Neural cell (in vitro differentiated cells): ENCODE measurements around the gene PATL1. TPM values are rescaled to one million over a fixed set of nuclear protein-coding genes. Genes with fewer than 3 reads are reported as not detected.

Source experiments
- H2AFZ ChIP-seq: fragments of 200-600, 300-800 bp; sonication (generic), shearing (Covaris generic); 2 replicates; pipeline ENCODE4 v1.6.0; 2014; ENCODE audit warnings: low read depth, mild to moderate bottlenecking, antibody characterized with exemption, low read length, moderate library complexity
- H3F3A ChIP-seq: fragments of 200-600 bp; shearing (Covaris generic); 2 replicates; pipeline ENCODE4 v1.6.1; 2016; ENCODE audit warnings: mild to moderate bottlenecking, moderate library complexity, mixed read lengths, antibody characterized with exemption, low read length; ENCODE audit not compliant: insufficient read depth, poor library complexity, severe bottlenecking
- H3K27ac ChIP-seq: fragments of 200-600, 300-800 bp; sonication (generic), shearing (Covaris generic); 2 replicates; pipeline ENCODE4 v1.5.1; 2014; ENCODE audit warnings: mild to moderate bottlenecking, low read length, moderate library complexity
- H3K27me3 ChIP-seq: fragments of 300-800, 200-600 bp; sonication (generic), shearing (Covaris generic); 2 replicates; pipeline ENCODE4 v1.6.0; 2014; ENCODE audit warnings: mild to moderate bottlenecking, low read depth, low read length, moderate library complexity; ENCODE audit not compliant: insufficient read depth
- H3K36me3 ChIP-seq: fragments of 300-800, 200-600 bp; sonication (generic), shearing (Covaris generic); 2 replicates; pipeline ENCODE4 v1.5.1; 2014; ENCODE audit warnings: mild to moderate bottlenecking, antibody characterized with exemption, low read length, moderate library complexity; ENCODE audit not compliant: insufficient read depth
- H3K4me2 ChIP-seq: fragments of 300-800, 200-600 bp; sonication (generic), shearing (Covaris generic); 2 replicates; pipeline ENCODE4 v1.6.0; 2014; ENCODE audit warnings: mild to moderate bottlenecking, low read length
- H3K4me3 ChIP-seq: fragments of 300-800, 200-600 bp; sonication (generic), shearing (Covaris generic); 2 replicates; pipeline ENCODE4 v1.5.1; 2014; ENCODE audit warnings: mild to moderate bottlenecking, low read length, moderate library complexity
- H3K79me2 ChIP-seq: fragments of 200-600 bp; shearing (Covaris generic); replicated peaks from 2 replicates; pipeline ENCODE4 v1.6.0; 2014; ENCODE audit warnings: mild to moderate bottlenecking, low read length, moderate library complexity; ENCODE audit not compliant: insufficient read depth
- H3K9ac ChIP-seq: fragments of 300-800, 200-600 bp; sonication (generic), shearing (Covaris generic); 2 replicates; pipeline ENCODE4 v1.6.1; 2016; ENCODE audit warnings: mild to moderate bottlenecking, low read length, mixed read lengths
- H3K9me2 ChIP-seq: fragments of 200-600 bp; shearing (Covaris generic); 2 replicates; pipeline ENCODE4 v1.6.1; 2016; ENCODE audit warnings: mild to moderate bottlenecking, low read length, mixed read lengths; ENCODE audit not compliant: insufficient read depth
- H3K9me3 ChIP-seq: fragments of 200-600, 300-800 bp; sonication (generic), shearing (Covaris generic); 2 replicates; pipeline ENCODE4 v1.6.1; 2016; ENCODE audit warnings: mild to moderate bottlenecking, mixed run types, low read length, moderate library complexity, mixed read lengths
- H4K20me1 ChIP-seq: fragments of 200-600 bp; shearing (Covaris generic); 2 replicates; pipeline ENCODE4 v1.6.1; 2016; ENCODE audit warnings: mild to moderate bottlenecking, mixed run types; ENCODE audit not compliant: insufficient read depth
- EP300 ChIP-seq: fragments of 450-650 bp; conservative IDR thresholded peaks from 2 replicates; pipeline ENCODE4 v1.6.1; 2014; ENCODE audit warnings: antibody characterized with exemption, mild to moderate bottlenecking, moderate library complexity; ENCODE audit not compliant: poor library complexity, severe bottlenecking
- EZH2 ChIP-seq: fragments of 200-600, 300-800 bp; shearing (Covaris generic), sonication (generic); IDR thresholded peaks from 2 replicates; pipeline ENCODE4 v1.6.1; 2014; ENCODE audit warnings: antibody characterized with exemption, low read length, borderline replicate concordance, mild to moderate bottlenecking; ENCODE audit not compliant: insufficient read depth, poor library complexity, severe bottlenecking
- MXI1 ChIP-seq: fragments of 450-650 bp; conservative IDR thresholded peaks from 2 replicates; pipeline ENCODE4 v1.6.1; 2014; ENCODE audit warnings: antibody characterized with exemption, mild to moderate bottlenecking; ENCODE audit not compliant: poor library complexity, severe bottlenecking
- POLR2AphosphoS5 ChIP-seq: IDR thresholded peaks from 2 replicates; pipeline ENCODE4 v1.6.1; 2012
- RAD21 ChIP-seq: fragments of 450-650 bp; conservative IDR thresholded peaks from 2 replicates; pipeline ENCODE4 v1.6.1; 2014; ENCODE audit warnings: antibody characterized with exemption, mild to moderate bottlenecking, moderate library complexity
- SMC3 ChIP-seq: fragments of 450-650 bp; conservative IDR thresholded peaks from 2 replicates; pipeline ENCODE4 v1.6.1; 2014; ENCODE audit warnings: antibody characterized with exemption, mild to moderate bottlenecking, moderate library complexity; ENCODE audit not compliant: poor library complexity
- TAF1 ChIP-seq: IDR thresholded peaks from 2 replicates; pipeline ENCODE4 v1.6.1; 2012; ENCODE audit warnings: low read depth
- polyA plus RNA-seq: library from polyadenylated mRNA; depleted of rRNA; stranded (reverse); fragments of >200 nt; gene quantifications from 2 replicates; pipeline ENCODE4 v1.2.3, GENCODE V29; 2014
- TF ChIP-seq, protein P1 (sequence below): fragments of 450-650 bp; IDR thresholded peaks from 2 replicates; pipeline ENCODE4 v1.5.1; 2014; ENCODE audit warnings: antibody characterized with exemption, mild to moderate bottlenecking, moderate library complexity; ENCODE audit not compliant: poor library complexity, severe bottlenecking
- TF ChIP-seq, protein P2 (sequence below): IDR thresholded peaks from 2 replicates; pipeline ENCODE4 v1.6.1; 2012; ENCODE audit warnings: borderline replicate concordance

The PATL1 gene
- polyA plus RNA-seq, 1 donor from 2014 or later = 3.2 TPM

GRCh38 chr11:59602432-59602831 lies 66.4 kb downstream of the PATL1 start:
- H4K20me1 ChIP-seq = no peaks in the 10 kb centered on the region

GRCh38 chr11:59601788-59602187 lies 67.0 kb downstream of the PATL1 start:
- H3K4me3 ChIP-seq = no peak overlapping the region
- no peaks in the 10 kb centered on the region for H3F3A ChIP-seq
- TF ChIP-seq, protein P1, sequence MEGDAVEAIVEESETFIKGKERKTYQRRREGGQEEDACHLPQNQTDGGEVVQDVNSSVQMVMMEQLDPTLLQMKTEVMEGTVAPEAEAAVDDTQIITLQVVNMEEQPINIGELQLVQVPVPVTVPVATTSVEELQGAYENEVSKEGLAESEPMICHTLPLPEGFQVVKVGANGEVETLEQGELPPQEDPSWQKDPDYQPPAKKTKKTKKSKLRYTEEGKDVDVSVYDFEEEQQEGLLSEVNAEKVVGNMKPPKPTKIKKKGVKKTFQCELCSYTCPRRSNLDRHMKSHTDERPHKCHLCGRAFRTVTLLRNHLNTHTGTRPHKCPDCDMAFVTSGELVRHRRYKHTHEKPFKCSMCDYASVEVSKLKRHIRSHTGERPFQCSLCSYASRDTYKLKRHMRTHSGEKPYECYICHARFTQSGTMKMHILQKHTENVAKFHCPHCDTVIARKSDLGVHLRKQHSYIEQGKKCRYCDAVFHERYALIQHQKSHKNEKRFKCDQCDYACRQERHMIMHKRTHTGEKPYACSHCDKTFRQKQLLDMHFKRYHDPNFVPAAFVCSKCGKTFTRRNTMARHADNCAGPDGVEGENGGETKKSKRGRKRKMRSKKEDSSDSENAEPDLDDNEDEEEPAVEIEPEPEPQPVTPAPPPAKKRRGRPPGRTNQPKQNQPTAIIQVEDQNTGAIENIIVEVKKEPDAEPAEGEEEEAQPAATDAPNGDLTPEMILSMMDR = no peak
- no peak for TF ChIP-seq SMC3
- TF ChIP-seq EZH2 = no peak
- no peak for TF ChIP-seq POLR2AphosphoS5
- no peak for TF ChIP-seq TAF1
- TF ChIP-seq EP300 = no peak
- TF ChIP-seq, protein P2, sequence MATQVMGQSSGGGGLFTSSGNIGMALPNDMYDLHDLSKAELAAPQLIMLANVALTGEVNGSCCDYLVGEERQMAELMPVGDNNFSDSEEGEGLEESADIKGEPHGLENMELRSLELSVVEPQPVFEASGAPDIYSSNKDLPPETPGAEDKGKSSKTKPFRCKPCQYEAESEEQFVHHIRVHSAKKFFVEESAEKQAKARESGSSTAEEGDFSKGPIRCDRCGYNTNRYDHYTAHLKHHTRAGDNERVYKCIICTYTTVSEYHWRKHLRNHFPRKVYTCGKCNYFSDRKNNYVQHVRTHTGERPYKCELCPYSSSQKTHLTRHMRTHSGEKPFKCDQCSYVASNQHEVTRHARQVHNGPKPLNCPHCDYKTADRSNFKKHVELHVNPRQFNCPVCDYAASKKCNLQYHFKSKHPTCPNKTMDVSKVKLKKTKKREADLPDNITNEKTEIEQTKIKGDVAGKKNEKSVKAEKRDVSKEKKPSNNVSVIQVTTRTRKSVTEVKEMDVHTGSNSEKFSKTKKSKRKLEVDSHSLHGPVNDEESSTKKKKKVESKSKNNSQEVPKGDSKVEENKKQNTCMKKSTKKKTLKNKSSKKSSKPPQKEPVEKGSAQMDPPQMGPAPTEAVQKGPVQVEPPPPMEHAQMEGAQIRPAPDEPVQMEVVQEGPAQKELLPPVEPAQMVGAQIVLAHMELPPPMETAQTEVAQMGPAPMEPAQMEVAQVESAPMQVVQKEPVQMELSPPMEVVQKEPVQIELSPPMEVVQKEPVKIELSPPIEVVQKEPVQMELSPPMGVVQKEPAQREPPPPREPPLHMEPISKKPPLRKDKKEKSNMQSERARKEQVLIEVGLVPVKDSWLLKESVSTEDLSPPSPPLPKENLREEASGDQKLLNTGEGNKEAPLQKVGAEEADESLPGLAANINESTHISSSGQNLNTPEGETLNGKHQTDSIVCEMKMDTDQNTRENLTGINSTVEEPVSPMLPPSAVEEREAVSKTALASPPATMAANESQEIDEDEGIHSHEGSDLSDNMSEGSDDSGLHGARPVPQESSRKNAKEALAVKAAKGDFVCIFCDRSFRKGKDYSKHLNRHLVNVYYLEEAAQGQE = no peak
- TF ChIP-seq MXI1 = no peak
- no peak for TF ChIP-seq RAD21
- H2AFZ ChIP-seq = no peak overlapping the region
- no peak overlapping the region for H3K4me2 ChIP-seq
- no peaks in the 10 kb centered on the region for H3K9me2 ChIP-seq
- peaks cover 12% of the 10 kb centered on the region for H3K36me3 ChIP-seq
- H3K27me3 ChIP-seq = no peaks in the 10 kb centered on the region
- H3K9me3 ChIP-seq = no peaks in the 10 kb centered on the region
- no peak overlapping the region for H3K27ac ChIP-seq
- H3K9ac ChIP-seq = no peak overlapping the region
- no peaks in the 10 kb centered on the region for H4K20me1 ChIP-seq
- no peaks in the 10 kb centered on the region for H3K79me2 ChIP-seq

More at GRCh38 chr11:59602432-59602831, 66.4 kb downstream of the PATL1 start:
- H2AFZ ChIP-seq = no peak overlapping the region
- no peak overlapping the region for H3K9ac ChIP-seq
- H3K4me2 ChIP-seq = no peak overlapping the region
- TF ChIP-seq POLR2AphosphoS5 (no peak), TAF1 (no peak), MXI1 (no peak), EP300 (no peak), RAD21 (no peak), EZH2 (no peak), SMC3 (no peak)
- TF ChIP-seq, protein P2 = no peak
- TF ChIP-seq, protein P1 = no peak
- H3K9me2 ChIP-seq = no peaks in the 10 kb centered on the region
- H3K79me2 ChIP-seq = no peaks in the 10 kb centered on the region
- H3K36me3 ChIP-seq = peaks cover 12% of the 10 kb centered on the region
- no peaks in the 10 kb centered on the region for H3K27me3 ChIP-seq
- H3K9me3 ChIP-seq = no peaks in the 10 kb centered on the region
- H3F3A ChIP-seq = no peaks in the 10 kb centered on the region
- H3K27ac ChIP-seq = no peak overlapping the region
- H3K4me3 ChIP-seq = no peak overlapping the region
